Loucy (cell line): ENCODE results near the gene DHX57.
A peak's percentile ranks its signal among the peaks of the same experiment; 100 is the strongest.

Source experiments
- H2AFZ ChIP-seq: fragments of 200-600 bp; sonication (generic); 2 replicates; pipeline ENCODE4 v1.6.0; 2016; ENCODE audit warnings: antibody characterized with exemption, mild to moderate bottlenecking, low read length, moderate library complexity
- H3F3A ChIP-seq: fragments of 200-600 bp; 2 replicates; pipeline ENCODE4 v1.6.0; 2016; ENCODE audit warnings: antibody characterized with exemption, low read depth, mild to moderate bottlenecking
- H3K27me3 ChIP-seq: fragments of 200-600 bp; sonication (generic); 2 replicates; pipeline ENCODE4 v1.6.1; 2014; ENCODE audit warnings: low read length, mild to moderate bottlenecking; ENCODE audit not compliant: insufficient read depth, poor library complexity, severe bottlenecking
- H3K36me3 ChIP-seq: fragments of 200-600 bp; sonication (generic); 2 replicates; pipeline ENCODE4 v1.6.1; 2016; ENCODE audit warnings: low read length; ENCODE audit not compliant: insufficient read depth
- H3K4me1 ChIP-seq: fragments of 200-600 bp; sonication (generic); 2 replicates; pipeline ENCODE4 v1.5.1; 2014; ENCODE audit warnings: low read length, mild to moderate bottlenecking; ENCODE audit not compliant: insufficient read depth, poor library complexity, severe bottlenecking
- H3K4me2 ChIP-seq: fragments of 200-600 bp; sonication (generic); 2 replicates; pipeline ENCODE4 v1.6.0; 2014; ENCODE audit warnings: antibody characterized with exemption, low read length, low read depth, mild to moderate bottlenecking; ENCODE audit not compliant: poor library complexity, severe bottlenecking
- H3K4me3 ChIP-seq: fragments of 200-600 bp; sonication (generic); 2 replicates; pipeline ENCODE4 v1.5.1; 2014; ENCODE audit warnings: low read length, mild to moderate bottlenecking, mixed read lengths; ENCODE audit not compliant: poor library complexity, severe bottlenecking
- H3K79me2 ChIP-seq: fragments of 200-600 bp; sonication (generic); 2 replicates; pipeline ENCODE4 v1.6.1; 2014; ENCODE audit warnings: low read length; ENCODE audit not compliant: insufficient read depth
- H3K9ac ChIP-seq: fragments of 200-600 bp; sonication (generic); 2 replicates; pipeline ENCODE4 v1.6.0; 2014; ENCODE audit warnings: mild to moderate bottlenecking, low read depth, low read length, moderate library complexity; ENCODE audit not compliant: poor library complexity, severe bottlenecking
- H3K9me2 ChIP-seq: fragments of 200-600 bp; sonication (generic); replicated peaks from 2 replicates; pipeline ENCODE4 v1.6.1; 2016; ENCODE audit warnings: low read depth, low read length, mixed read lengths
- H3K9me3 ChIP-seq: fragments of 200-600 bp; sonication (generic); 2 replicates; pipeline ENCODE4 v1.6.1; 2014; ENCODE audit warnings: mild to moderate bottlenecking, antibody characterized with exemption, low read length, low read depth; ENCODE audit not compliant: insufficient read depth
- H4K20me1 ChIP-seq: fragments of 200-600 bp; sonication (generic); 2 replicates; pipeline ENCODE4 v1.6.0; 2014; ENCODE audit warnings: antibody characterized with exemption, low read length, mild to moderate bottlenecking; ENCODE audit not compliant: insufficient read depth, poor library complexity, severe bottlenecking
- EZH2phosphoT487 ChIP-seq: fragments of 200-600 bp; IDR thresholded peaks from 2 replicates; pipeline ENCODE4 v1.6.1; 2018; ENCODE audit warnings: antibody characterized with exemption, mild to moderate bottlenecking, moderate library complexity, borderline replicate concordance
- TF ChIP-seq, protein P1 (sequence below): fragments of 200-600 bp; sonication (generic); conservative IDR thresholded peaks from 2 replicates; pipeline ENCODE4 v1.5.1; 2014; ENCODE audit warnings: mild to moderate bottlenecking, antibody characterized with exemption, low read length

Gene DHX57

GRCh38 chr2:38778687-38779082 lies 97.0 kb downstream of the DHX57 start:
- H3K4me3 ChIP-seq: peak overlapping the region; percentile 92
- no peaks in the 10 kb centered on the region for H3F3A ChIP-seq
- H3K79me2 ChIP-seq: peaks cover 13% of the 10 kb centered on the region
- peak overlapping the region; percentile 89; the same call in 1 of the 2 replicates for H2AFZ ChIP-seq
- TF ChIP-seq, protein P1, sequence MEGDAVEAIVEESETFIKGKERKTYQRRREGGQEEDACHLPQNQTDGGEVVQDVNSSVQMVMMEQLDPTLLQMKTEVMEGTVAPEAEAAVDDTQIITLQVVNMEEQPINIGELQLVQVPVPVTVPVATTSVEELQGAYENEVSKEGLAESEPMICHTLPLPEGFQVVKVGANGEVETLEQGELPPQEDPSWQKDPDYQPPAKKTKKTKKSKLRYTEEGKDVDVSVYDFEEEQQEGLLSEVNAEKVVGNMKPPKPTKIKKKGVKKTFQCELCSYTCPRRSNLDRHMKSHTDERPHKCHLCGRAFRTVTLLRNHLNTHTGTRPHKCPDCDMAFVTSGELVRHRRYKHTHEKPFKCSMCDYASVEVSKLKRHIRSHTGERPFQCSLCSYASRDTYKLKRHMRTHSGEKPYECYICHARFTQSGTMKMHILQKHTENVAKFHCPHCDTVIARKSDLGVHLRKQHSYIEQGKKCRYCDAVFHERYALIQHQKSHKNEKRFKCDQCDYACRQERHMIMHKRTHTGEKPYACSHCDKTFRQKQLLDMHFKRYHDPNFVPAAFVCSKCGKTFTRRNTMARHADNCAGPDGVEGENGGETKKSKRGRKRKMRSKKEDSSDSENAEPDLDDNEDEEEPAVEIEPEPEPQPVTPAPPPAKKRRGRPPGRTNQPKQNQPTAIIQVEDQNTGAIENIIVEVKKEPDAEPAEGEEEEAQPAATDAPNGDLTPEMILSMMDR: no peak
- no peak for TF ChIP-seq EZH2phosphoT487
- no peaks in the 10 kb centered on the region for H3K36me3 ChIP-seq
- H3K4me2 ChIP-seq: peak overlapping the region; percentile 97
- H3K4me1 ChIP-seq: peaks cover 8% of the 10 kb centered on the region
- H3K9me2 ChIP-seq: no peaks in the 10 kb centered on the region
- H3K27me3 ChIP-seq: no peaks in the 10 kb centered on the region
- H3K9me3 ChIP-seq: no peaks in the 10 kb centered on the region
- peak overlapping the region; percentile 81 for H3K9ac ChIP-seq
- H4K20me1 ChIP-seq: no peaks in the 10 kb centered on the region

- Histone ChIP-seq H3K27me3 (no peaks in the 10 kb centered on the region), H3K9me2 (no peaks in the 10 kb centered on the region), H3K9ac (no peak overlapping the region), H3K36me3 (no peaks in the 10 kb centered on the region), H3F3A (no peaks in the 10 kb centered on the region), H4K20me1 (no peaks in the 10 kb centered on the region), H3K4me3 (no peak overlapping the region), H3K9me3 (no peaks in the 10 kb centered on the region), H3K4me2 (no peak overlapping the region), H3K4me1 (peaks cover 8% of the 10 kb centered on the region), H3K79me2 (peaks cover 13% of the 10 kb centered on the region), H2AFZ (no peak overlapping the region)
- no peak for TF ChIP-seq EZH2phosphoT487
- TF ChIP-seq, protein P1: no peak
Observed at GRCh38 chr2:38776531-38776930, 99.2 kb downstream of the DHX57 start.

GRCh38 chr2:38775921-38776225 lies 99.9 kb downstream of the DHX57 start:
- Histone ChIP-seq H2AFZ (no peak overlapping the region), H3K9me2 (no peaks in the 10 kb centered on the region), H3K9me3 (no peaks in the 10 kb centered on the region), H3K27me3 (no peaks in the 10 kb centered on the region), H3K79me2 (peaks cover 13% of the 10 kb centered on the region), H3K9ac (no peak overlapping the region), H3K4me2 (no peak overlapping the region), H4K20me1 (no peaks in the 10 kb centered on the region), H3F3A (no peaks in the 10 kb centered on the region), H3K4me3 (no peak overlapping the region), H3K36me3 (no peaks in the 10 kb centered on the region), H3K4me1 (peaks cover 8% of the 10 kb centered on the region)
- TF ChIP-seq, protein P1: no peak
- no peak for TF ChIP-seq EZH2phosphoT487
